ENCODE results near the gene EPHA6.

GRCh38 chr3:96958856-96959255 lies 144.5 kb downstream of the EPHA6 start:
- TF ChIP-seq PURB (CRISPR knock-in tag; IDR thresholded peaks at IDR 0.05; ENCODE audit: low read depth) (no peak), SP1 (CRISPR knock-in tag; IDR thresholded peaks at IDR 0.05) (no peak)

Data from K562 (cell line).